GM18519 (cell line): ENCODE results near the gene ID2.

ENCODE experiments used
- ATAC-seq: cut with Tn5 transposase; IDR thresholded peaks from one replicate; pipeline ENCODE4 v1.9.1; 2021; ENCODE audit warnings: mild to moderate bottlenecking, moderate library complexity; ENCODE audit not compliant: unreplicated experiment, low FRiP score

Gene ID2

GRCh38 chr2:8680822-8681760 is 765 bp upstream of the ID2 start:
- ATAC-seq, result no peak

GRCh38 chr2:8682719-8683667 is 1.1 kb downstream of the ID2 start:
- no peak for ATAC-seq

GRCh38 chr2:8684540-8684877 is 2.7 kb downstream of the ID2 start:
- ATAC-seq, result no peak

GRCh38 chr2:8684878-8685696 is 3.2 kb downstream of the ID2 start:
- ATAC-seq, result no peak

DNA sequence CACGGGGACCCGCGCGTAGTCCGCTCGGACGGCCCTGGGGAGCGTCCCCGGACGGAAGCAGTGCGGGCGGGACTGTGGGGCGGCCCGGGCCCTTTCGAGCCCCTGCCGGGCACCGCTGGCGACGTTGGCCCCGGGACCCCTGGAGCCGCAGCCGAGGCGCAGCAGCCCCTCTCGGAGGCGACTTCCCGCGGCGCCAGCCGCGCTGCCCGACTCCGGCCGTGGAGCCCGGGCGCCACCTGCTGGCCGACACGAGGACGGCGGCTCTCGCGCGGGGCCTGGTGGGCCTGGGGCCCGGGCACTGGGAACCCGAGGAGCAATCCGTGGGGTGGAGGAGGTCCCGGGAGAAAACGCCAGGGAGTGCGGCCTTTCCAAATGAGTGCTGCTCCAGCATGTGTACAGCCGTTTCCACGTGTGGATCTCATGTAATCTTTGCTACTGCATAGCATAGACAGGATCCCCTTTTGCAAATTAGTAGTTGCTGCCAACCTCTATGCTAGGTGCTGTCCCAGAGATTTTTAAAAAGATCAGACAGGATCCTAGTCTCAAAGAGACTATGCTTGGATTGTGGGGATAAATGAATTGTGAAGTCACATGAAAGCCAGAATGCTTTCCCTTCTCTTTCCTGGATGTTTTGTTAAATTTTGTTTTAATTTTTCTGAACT is 4.0 kb downstream of the ID2 start:
- no peak for ATAC-seq

- ATAC-seq, result no peak
Measured at GRCh38 chr2:8691859-8692437, 10.1 kb downstream of the ID2 start.

GRCh38 chr2:8692783-8693156 is 10.9 kb downstream of the ID2 start:
- ATAC-seq, result no peak

DNA sequence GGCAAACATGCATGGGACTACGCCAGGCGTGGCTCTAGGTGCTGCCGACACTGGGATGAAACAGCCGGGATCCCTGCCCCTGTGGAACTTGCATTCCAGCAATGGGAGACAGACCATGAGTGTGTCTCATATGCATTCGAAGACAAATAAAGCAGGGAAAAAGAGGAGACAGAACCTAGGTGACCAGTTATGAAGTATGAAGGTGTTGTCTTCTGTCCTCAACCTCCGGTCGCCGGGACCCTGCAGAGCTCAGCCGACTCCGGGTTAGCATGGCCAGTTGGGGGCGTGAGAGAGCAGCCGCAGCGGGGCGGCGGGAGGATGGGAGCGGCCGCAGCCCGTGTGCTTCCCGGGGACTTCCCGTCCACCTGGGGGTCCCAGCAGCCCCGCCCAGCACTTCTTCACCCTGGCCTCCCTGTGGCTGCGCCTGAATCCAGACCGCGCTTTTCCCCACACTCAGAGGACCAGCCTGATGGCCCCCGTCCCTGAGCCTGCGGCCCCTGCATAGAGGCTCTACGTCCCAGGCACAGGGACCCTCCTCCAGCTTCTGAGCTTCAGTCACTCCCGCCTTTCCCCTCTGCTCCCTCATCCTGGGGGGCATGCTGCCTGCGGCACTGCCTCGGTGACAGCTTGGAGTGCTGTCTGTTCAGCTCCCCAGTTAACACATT is 11.4 kb downstream of the ID2 start:
- no peak for ATAC-seq

DNA sequence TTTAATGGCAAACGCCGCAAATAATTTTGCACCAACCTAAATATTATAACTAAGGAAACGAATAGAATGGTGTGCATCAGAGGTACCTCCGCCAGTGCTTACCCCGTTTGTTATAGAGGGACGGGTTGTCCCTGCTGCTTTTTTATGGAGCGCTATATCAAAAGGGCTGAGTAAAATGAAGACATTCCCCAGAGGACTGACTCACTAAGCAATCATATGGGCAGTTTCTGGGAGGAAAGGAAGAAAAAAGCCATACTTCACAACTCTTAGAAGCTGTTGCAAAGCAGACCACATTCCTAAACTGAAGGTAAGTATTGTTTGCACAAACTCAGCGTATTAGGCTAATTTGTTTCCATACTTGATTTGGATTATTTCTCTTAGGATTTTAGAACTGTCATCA is 12.9 kb downstream of the ID2 start:
- ATAC-seq, result no peak

DNA sequence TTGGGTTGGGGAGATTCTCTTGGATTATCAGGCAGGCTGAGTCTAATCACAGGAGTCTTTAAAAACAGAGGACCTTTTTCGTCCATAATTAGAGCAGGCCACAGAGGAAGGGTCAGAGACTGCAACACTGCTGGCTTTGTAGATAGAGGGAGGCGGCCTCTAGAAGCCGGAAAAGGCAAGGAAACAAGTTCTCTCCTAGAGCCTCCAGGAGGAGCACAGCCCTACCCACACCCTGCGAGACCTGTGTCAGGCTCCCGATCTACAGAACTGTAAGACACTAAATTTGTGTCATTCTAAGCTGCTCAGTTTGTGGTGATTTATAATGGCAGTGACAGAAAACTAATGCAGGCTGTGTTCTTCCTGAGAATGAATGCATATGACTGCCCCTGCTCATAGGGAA is 15.3 kb downstream of the ID2 start:
- no peak for ATAC-seq

GRCh38 chr2:8699839-8700238 is 18.0 kb downstream of the ID2 start:
- ATAC-seq, result no peak

- no peak for ATAC-seq
Measured at GRCh38 chr2:8701681-8702379, 20.0 kb downstream of the ID2 start.

- ATAC-seq, result no peak
Measured at GRCh38 chr2:8704906-8705305, 23.1 kb downstream of the ID2 start.

- ATAC-seq, result no peak
Measured at GRCh38 chr2:8709611-8710010, 27.8 kb downstream of the ID2 start.

- no peak for ATAC-seq
Measured at GRCh38 chr2:8710951-8711350, 29.1 kb downstream of the ID2 start.

DNA sequence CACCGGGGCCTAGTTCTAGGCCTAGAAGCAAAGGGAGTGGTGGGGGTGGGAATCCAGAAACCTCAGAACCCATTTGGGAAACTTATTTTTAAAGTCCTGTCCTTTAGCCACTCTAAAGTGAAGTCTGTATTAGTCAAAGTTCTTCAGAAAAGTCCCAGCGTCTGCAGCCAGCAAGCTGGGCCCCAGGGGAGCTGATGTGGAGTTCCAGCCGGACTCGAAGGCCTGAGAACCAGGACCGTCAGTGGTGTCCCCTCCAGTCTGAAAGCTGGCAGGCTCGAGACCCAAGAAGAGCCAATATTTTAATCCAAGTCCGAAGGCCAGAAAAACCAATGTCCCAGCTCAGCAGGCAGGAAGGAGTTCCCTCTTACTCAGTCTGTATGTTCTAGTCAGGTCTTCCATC is 32.4 kb downstream of the ID2 start:
- no peak for ATAC-seq

- no peak for ATAC-seq
Measured at GRCh38 chr2:8714971-8715370, 33.1 kb downstream of the ID2 start.

DNA sequence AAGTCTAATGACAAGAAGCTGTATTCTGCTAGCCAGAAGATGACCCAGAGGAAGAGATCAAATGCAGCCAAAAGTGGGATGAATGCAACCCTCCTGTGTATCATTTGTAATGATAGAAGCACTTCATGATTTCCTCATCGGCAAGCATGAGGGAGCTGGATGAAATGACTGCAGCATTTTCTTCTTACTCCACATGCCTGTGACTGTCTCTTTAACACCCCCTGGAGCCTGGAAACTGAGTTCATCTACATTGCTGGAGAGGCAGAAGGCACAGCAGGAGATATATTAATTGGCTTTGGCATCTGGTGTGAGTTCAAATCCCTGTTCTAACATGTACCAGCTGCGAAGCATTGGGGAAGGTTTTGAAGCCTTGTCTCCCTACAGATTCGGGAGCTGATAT is 37.7 kb downstream of the ID2 start:
- ATAC-seq, result no peak

- ATAC-seq, result no peak
Measured at GRCh38 chr2:8720741-8721140, 38.9 kb downstream of the ID2 start.
